RWPE1 (cell line): ENCODE data around the gene XRCC6.
A peak's percentile ranks its signal among the peaks of the same experiment; 100 is the strongest.

Source experiments
- CTCF ChIA-PET: fragments of 350-600 bp; sonication (Branson Sonifier 250); formaldehyde crosslinking; extraction: SDS; loops from one replicate; lab custom pipeline; 2021; lab: Yijun Ruan, JAX
- POLR2A ChIA-PET: fragments of 400-600 bp; formaldehyde crosslinking; extraction: SDS; loops from one replicate; lab custom pipeline; 2020; ENCODE audit warnings: antibody characterized with exemption; ENCODE audit not compliant: low non-redundant PET; lab: Yijun Ruan, JAX
- DNase-seq: peaks from one replicate; pipeline ENCODE4 v3.0.0; 2012; ENCODE audit warnings: low spot score
- H3K27ac ChIP-seq: fragments of 450-650 bp; 2 replicates; pipeline ENCODE4 v1.5.1; 2017
- CTCF ChIP-seq: fragments of 450-650 bp; conservative IDR thresholded peaks from 2 replicates; pipeline ENCODE4 v1.5.1; 2017; ENCODE audit warnings: low read depth, mild to moderate bottlenecking

Gene XRCC6

GRCh38 chr22:41699264-41700107 is 78.4 kb downstream of the XRCC6 start, which contains the start of gene MEI1:
Gene MEI1 (plus strand): TSS chr22:41699503. CDS start chr22:41699539, 36 bp downstream.
- ChIA-PET POLR2A (interaction anchor here (0.6 kb wide), 1 partner anchor 124 kb away, joined by 7 read pairs; no protein-coding TSS in a partner anchor), CTCF (interaction anchor here (0.5 to 1.4 kb wide), 2 partner anchors 47 to 241 kb away, joined by 3 to 6 read pairs; no protein-coding TSS in a partner anchor)
- peak; percentile 75 for DNase-seq
- TF ChIP-seq CTCF = no peak
- no peak within 1 kb of the TSS for H3K27ac ChIP-seq

GRCh38 chr22:41700108-41700364 is 78.9 kb downstream of the XRCC6 start:
- ChIA-PET POLR2A (interaction anchor here (0.6 kb wide), 1 partner anchor 123 kb away, joined by 7 read pairs; no protein-coding TSS in a partner anchor), CTCF (no interaction called here)
- no peak for TF ChIP-seq CTCF
- no peak for DNase-seq
- no peak overlapping the region for H3K27ac ChIP-seq

GRCh38 chr22:41702763-41703162 is 81.7 kb downstream of the XRCC6 start:
- no peak overlapping the region for H3K27ac ChIP-seq
- TF ChIP-seq CTCF = no peak
- ChIA-PET POLR2A (no interaction called here), CTCF (no interaction called here)
- no peak for DNase-seq

GRCh38 chr22:41709341-41709740 is 88.2 kb downstream of the XRCC6 start:
- no peak for DNase-seq
- CTCF ChIA-PET = no interaction called here
- POLR2A ChIA-PET = no interaction called here
- no peak for TF ChIP-seq CTCF
- H3K27ac ChIP-seq = no peak overlapping the region

GRCh38 chr22:41713004-41713403 is 91.9 kb downstream of the XRCC6 start:
- DNase-seq = no peak
- CTCF ChIA-PET = no interaction called here
- TF ChIP-seq CTCF = no peak
- POLR2A ChIA-PET = no interaction called here
- H3K27ac ChIP-seq = no peak overlapping the region
